ENCODE results near the gene DDIT4.
"Not testable (repeated sequence)": the region's sequence is repeated elsewhere in the genome, so short reads cannot be mapped to it uniquely, and the experiment has no call there.

Gene DDIT4

DNA sequence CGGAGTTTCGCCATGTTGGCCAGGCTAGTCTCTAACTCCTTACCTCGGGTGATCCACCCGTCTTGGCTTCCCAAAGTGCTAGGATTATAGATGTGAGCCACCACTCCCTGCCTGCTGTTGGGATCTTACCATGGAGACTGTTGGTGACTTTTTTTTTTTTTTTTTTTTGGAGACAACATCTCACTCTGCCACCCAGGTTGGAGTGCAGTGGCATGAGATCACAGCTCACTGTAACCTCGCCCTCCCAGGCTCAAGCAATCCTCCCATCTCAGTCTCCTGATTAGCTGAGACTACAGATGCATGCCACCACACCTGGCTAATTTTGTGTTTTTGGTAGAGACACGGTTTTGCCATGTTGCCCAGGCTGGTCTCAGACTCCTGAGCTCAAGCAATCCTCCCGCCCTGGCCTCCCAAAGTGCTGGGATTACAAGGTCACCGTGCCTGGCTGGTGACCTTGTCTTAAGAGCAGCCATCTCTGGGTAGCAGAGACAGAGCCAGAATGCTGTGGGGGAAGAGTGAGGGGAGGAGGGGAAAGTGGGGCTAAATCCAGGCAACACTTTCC is 32.0 kb upstream of the DDIT4 start:
- no peak for DNase-seq (ENCODE audit: low spot score)
- in situ Hi-C loops (cut with MboI; ENCODE audit: low sequenced_read_pairs, unreplicated experiment), result no loop called here
- TF ChIP-seq, protein P1, sequence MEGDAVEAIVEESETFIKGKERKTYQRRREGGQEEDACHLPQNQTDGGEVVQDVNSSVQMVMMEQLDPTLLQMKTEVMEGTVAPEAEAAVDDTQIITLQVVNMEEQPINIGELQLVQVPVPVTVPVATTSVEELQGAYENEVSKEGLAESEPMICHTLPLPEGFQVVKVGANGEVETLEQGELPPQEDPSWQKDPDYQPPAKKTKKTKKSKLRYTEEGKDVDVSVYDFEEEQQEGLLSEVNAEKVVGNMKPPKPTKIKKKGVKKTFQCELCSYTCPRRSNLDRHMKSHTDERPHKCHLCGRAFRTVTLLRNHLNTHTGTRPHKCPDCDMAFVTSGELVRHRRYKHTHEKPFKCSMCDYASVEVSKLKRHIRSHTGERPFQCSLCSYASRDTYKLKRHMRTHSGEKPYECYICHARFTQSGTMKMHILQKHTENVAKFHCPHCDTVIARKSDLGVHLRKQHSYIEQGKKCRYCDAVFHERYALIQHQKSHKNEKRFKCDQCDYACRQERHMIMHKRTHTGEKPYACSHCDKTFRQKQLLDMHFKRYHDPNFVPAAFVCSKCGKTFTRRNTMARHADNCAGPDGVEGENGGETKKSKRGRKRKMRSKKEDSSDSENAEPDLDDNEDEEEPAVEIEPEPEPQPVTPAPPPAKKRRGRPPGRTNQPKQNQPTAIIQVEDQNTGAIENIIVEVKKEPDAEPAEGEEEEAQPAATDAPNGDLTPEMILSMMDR (IDR thresholded peaks at IDR 0.05; ENCODE audit: borderline replicate concordance, control extremely low read depth, extremely low read depth, insufficient read depth, missing control alignments), result no peak

DNA sequence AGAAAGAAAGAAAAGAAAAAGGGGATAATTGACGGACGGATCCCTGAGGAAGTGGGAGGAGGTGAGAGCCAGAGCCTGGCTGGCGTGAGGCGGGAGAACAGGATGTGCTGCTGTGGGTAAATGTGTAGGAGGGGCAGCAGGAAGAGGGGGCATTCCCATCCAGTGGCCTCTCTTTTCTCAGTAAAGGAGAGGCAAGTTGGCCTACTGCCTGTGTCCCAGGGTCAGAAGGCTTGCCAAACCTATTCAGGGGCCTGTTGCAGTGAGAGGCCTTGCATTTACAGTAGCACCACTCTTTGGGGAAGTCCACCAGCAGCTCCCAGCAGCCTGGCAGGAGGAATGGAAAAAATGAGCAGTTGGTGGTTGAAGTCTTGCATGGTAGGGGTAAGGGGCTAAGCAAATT is 31.0 kb upstream of the DDIT4 start:
- DNase-seq (ENCODE audit: low spot score), result no peak
- in situ Hi-C loops (cut with MboI; ENCODE audit: low sequenced_read_pairs, unreplicated experiment), result no loop called here

DNA sequence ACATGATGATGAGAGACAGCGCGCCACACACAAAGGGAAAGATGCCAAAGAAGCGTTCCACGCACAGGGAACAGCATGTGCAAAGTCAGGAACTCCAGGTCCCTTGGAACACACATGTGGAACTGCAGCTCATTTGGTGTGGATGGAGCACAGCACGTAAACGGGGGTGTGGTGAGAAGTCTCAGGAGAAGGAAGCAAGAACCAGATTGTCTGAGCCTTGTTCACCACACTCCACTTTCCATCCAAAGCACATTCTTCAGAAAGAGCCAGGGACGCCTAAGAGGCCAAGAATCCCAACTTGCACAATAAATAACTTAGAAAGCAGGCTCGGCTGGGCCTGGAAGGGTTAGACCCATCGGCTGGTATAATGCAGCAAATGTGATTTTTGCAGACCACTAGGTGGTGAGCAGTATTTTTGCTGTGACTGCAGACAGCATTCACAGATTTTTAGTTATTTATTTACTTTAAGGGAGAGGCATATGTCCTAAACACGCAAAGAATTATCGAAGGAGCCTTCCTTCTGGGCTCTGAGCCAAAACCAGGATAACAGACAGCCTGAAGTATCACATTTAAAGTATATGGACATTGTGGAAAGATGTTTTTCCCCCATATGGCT is 29.8 kb upstream of the DDIT4 start:
- no peak for DNase-seq (ENCODE audit: low spot score)
- in situ Hi-C loops (cut with MboI; ENCODE audit: low sequenced_read_pairs, unreplicated experiment), result no loop called here
- TF ChIP-seq, protein P1 (IDR thresholded peaks at IDR 0.05; ENCODE audit: borderline replicate concordance, control extremely low read depth, extremely low read depth, insufficient read depth, missing control alignments), result no peak

More for the DNA sequence above, 31.0 kb upstream of the DDIT4 start:
- TF ChIP-seq, protein P1 (IDR thresholded peaks at IDR 0.05; ENCODE audit: borderline replicate concordance, control extremely low read depth, extremely low read depth, insufficient read depth, missing control alignments), result no peak

DNA sequence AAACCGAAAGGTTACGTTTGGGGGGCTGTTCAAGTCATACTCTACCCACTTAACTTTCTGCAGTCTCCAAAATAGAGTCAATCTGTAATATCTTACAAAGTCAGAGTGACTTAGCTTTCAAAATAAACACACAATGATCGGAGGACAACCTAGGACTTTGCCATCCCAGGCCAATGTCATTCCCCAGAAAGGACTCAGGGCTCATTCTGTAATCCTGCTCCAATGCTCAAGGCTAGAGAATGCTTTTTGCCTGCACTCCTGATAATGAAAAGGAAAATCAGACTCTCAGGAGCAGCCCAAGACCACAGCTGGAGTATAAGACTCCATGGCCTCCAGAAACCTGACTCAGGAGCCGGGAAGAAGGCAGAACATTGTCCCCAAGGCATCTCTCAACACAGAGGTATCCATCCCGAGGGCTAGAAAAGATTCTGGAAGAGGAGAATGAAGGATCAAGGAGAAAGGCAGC is 29.1 kb upstream of the DDIT4 start:
- TF ChIP-seq, protein P1 (IDR thresholded peaks at IDR 0.05; ENCODE audit: borderline replicate concordance, control extremely low read depth, extremely low read depth, insufficient read depth, missing control alignments), result no peak
- DNase-seq (ENCODE audit: low spot score), result no peak
- in situ Hi-C loops (cut with MboI; ENCODE audit: low sequenced_read_pairs, unreplicated experiment), result no loop called here

DNA sequence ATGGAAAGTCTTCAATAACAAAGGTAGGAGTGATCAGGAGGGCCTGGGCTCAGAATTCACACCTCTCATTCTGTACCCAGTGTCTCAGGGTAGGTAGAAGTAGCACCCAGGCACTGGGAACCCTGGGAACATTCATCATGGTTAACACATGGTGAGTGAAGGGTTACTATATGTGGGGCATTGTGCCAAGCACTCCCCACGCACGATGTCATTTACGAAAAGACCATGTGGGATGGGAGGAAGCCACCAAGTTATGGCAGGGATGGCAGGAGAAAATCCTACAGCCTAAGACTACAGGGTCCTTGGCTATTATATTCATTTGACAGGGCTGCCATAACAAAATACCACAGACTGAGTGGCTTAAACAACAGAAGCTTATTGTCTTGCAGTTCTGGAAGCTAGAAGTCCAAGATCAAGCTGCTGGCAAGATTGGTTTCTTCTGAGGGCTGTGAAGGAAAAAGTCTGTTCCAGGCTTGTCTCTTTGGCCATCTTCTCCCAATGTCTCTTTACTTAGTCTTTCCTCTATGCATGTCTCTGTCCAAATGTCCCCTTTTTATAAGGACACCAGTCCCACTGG is 27.7 kb upstream of the DDIT4 start:
- TF ChIP-seq, protein P1 (IDR thresholded peaks at IDR 0.05; ENCODE audit: borderline replicate concordance, control extremely low read depth, extremely low read depth, insufficient read depth, missing control alignments), result no peak
- no peak for DNase-seq (ENCODE audit: low spot score)
- in situ Hi-C loops (cut with MboI; ENCODE audit: low sequenced_read_pairs, unreplicated experiment), result no loop called here

DNA sequence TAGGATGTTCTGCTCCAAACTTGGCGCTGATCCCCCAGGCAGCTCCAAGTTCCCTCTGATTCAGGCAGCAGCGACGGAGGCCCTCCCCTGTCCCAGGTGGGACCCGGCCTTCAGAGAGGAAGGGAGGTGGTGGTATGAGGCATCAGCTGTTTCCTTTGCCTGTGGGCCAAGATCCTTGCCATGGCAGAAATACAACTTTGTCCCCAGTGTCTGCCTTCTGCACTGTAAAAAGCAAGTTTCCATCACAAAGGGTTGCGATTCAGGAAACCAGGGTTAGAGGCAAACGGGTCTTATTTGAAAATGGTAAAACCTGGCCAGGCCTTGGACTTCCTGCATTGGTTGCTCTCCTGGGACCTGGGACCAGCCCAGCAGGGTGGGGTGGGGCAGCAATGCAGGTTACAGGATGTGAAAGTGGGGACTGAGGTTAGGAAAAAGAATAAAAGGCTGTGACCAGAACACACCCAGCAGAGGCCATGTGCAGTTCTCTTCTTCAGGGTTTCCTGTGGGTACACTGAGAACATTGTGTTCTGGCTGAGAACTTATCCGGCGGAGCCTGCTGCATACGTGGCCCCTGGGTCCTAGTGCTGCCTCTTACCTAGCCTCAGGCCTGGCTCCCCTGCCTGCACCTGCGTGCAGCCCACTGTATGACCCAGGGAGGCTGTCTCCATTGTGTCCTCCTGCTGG is 25.1 kb upstream of the DDIT4 start:
- TF ChIP-seq, protein P1 (IDR thresholded peaks at IDR 0.05; ENCODE audit: borderline replicate concordance, control extremely low read depth, extremely low read depth, insufficient read depth, missing control alignments), result no peak
- DNase-seq (ENCODE audit: low spot score), result peak; percentile 81
- in situ Hi-C loops (cut with MboI; ENCODE audit: low sequenced_read_pairs, unreplicated experiment), result no loop called here

DNA sequence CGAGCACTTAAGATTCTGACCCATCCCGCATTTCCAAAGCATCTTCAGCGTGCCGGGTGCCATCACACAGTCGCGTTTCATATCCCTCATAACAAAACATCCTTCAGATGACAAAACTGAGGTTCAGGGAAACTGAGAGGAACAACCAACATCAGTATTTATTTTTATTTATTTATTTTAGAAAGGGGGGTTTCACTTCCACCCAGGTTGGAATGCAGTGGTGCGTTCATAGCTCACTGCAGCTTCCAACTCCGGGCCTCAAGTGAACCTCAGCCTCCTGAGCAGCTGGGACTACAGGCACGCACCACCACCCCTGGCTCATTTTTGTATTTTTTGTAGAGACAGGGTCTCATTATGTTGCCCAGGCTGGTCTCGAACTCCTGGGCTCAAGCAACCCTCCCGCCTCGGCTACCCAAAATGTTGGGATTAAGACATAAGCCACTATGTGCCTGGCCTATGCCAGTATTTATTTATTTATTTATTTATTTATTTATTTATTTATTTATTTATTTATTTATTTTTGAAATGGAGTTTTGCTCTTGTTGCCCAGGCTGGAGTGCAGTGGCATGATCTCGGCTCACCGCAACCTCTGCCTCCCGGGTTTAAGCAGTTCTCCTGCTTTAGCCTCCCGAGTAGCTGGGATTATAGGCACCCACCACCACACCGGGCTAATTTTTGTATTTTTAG is 24.4 kb upstream of the DDIT4 start:
- in situ Hi-C loops (cut with MboI; ENCODE audit: low sequenced_read_pairs, unreplicated experiment); DNase-seq (ENCODE audit: low spot score): not testable (repeated sequence)

All from GM13976 (cell line).